GM12878 (cell line): Measurements from ENCODE around the gene C18orf63. TPM values are rescaled to one million over a fixed set of nuclear protein-coding genes. Genes with fewer than 3 reads are reported as not detected.

Experiments
- ATF3 ChIP-seq: IDR thresholded peaks from 2 replicates; pipeline ENCODE4 v1.6.1; 2011; ENCODE audit warnings: low read depth, mild to moderate bottlenecking, low read length, moderate library complexity, borderline replicate concordance; ENCODE audit errors: extremely low read depth
- BCLAF1 ChIP-seq: fragments of 450-650 bp; IDR thresholded peaks from 2 replicates; pipeline ENCODE4 v1.6.1; 2017; ENCODE audit warnings: antibody characterized with exemption, mild to moderate bottlenecking, moderate library complexity
- BHLHE40 ChIP-seq, 2 experiments: fragments of 450-650 bp in 1 of 2; IDR thresholded peaks; 2 replicates each; pipeline ENCODE4 v1.6.1; 2011 to 2017; ENCODE audit warnings: low read depth in 2 of 2, borderline replicate concordance in 1 of 2, improper control_type of control experiment in 1 of 2, low read length in 1 of 2, mild to moderate bottlenecking in 1 of 2
- CEBPZ ChIP-seq: fragments of 150-350 bp; IDR thresholded peaks from 2 replicates; pipeline ENCODE4 v1.6.1; 2016; ENCODE audit warnings: low read depth, low read length
- GATAD2B ChIP-seq: fragments of 450-650 bp; conservative IDR thresholded peaks from 2 replicates; pipeline ENCODE4 v1.6.1; 2017; ENCODE audit warnings: low read depth, mild to moderate bottlenecking, moderate library complexity
- HDAC2 ChIP-seq: fragments of 200-600 bp; sonication (generic); IDR thresholded peaks from 2 replicates; pipeline ENCODE4 v1.6.1; 2017
- IRF3 ChIP-seq: fragments of 450-650 bp; IDR thresholded peaks from 2 replicates; pipeline ENCODE4 v1.6.1; 2014; ENCODE audit warnings: mild to moderate bottlenecking
- IRF4 ChIP-seq: IDR thresholded peaks from 2 replicates; pipeline ENCODE4 v1.6.1; 2011; ENCODE audit warnings: low read depth, low read length
- JUNB ChIP-seq: IDR thresholded peaks from 2 replicates; pipeline ENCODE4 v1.6.1; 2016; ENCODE audit warnings: antibody characterized with exemption, mild to moderate bottlenecking
- KDM1A ChIP-seq: fragments of 200-600 bp; sonication (generic); IDR thresholded peaks from 2 replicates; pipeline ENCODE4 v1.6.1; 2016; ENCODE audit warnings: borderline replicate concordance
- NFXL1 ChIP-seq: fragments of 450-650 bp; IDR thresholded peaks from 2 replicates; pipeline ENCODE4 v1.6.1; 2017; ENCODE audit warnings: antibody characterized with exemption, mild to moderate bottlenecking, borderline replicate concordance
- NFYB ChIP-seq: IDR thresholded peaks from 2 replicates; pipeline ENCODE4 v1.6.1; 2011; ENCODE audit warnings: low read depth, mild to moderate bottlenecking, low read length, improper control_type of control experiment, moderate library complexity; ENCODE audit not compliant: insufficient read depth
- PKNOX1 ChIP-seq: fragments of 450-650 bp; IDR thresholded peaks from 2 replicates; pipeline ENCODE4 v1.6.1; 2016; ENCODE audit warnings: mild to moderate bottlenecking
- RCOR1 ChIP-seq: conservative IDR thresholded peaks from 2 replicates; pipeline ENCODE4 v1.6.1; 2012; ENCODE audit warnings: low read depth, low read length, improper control_type of control experiment
- SKIL ChIP-seq: fragments of 450-650 bp; IDR thresholded peaks from 2 replicates; pipeline ENCODE4 v1.6.1; 2017; ENCODE audit warnings: mild to moderate bottlenecking, low read depth, inconsistent platforms; ENCODE audit not compliant: poor library complexity, severe bottlenecking
- SREBF1 ChIP-seq: IDR thresholded peaks from 2 replicates; pipeline ENCODE4 v1.6.1; 2012; ENCODE audit warnings: mild to moderate bottlenecking, low read length
- TARDBP ChIP-seq: IDR thresholded peaks from 2 replicates; pipeline ENCODE4 v1.6.1; 2016; ENCODE audit warnings: borderline replicate concordance
- TCF7 ChIP-seq: IDR thresholded peaks from 2 replicates; pipeline ENCODE4 v1.6.1; 2014; ENCODE audit warnings: antibody characterized with exemption, borderline replicate concordance
- ZBED1 ChIP-seq: IDR thresholded peaks from 2 replicates; pipeline ENCODE4 v1.6.1; 2016; ENCODE audit warnings: borderline replicate concordance
- polyA plus RNA-seq, 11 experiments: library from polyadenylated mRNA; depleted of rRNA in 4 of 11; unstranded in 6 of 11; stranded (reverse) in 5 of 11; fragments of >200 nt; fragmentation: Nextera tagmentation in 4 of 11; fragmentation: Illumina TruSeq in 1 of 11; extraction: Ambion mirVana in 4 of 11; extraction: Trizol in 1 of 11; gene quantifications; 1 replicate in 1 of 11; 2 replicates in 10 of 11; pipeline versions ENCODE4 v1.2.1 to v1.2.3, GENCODE V29; 2011 to 2016; ENCODE audit warnings: inconsistent platforms in 2 of 11, missing spikeins in 2 of 11, low read depth in 1 of 11
- total RNA-seq, 4 experiments: library from RNA; depleted of rRNA in 3 of 4; stranded (reverse); fragments of >200 nt in 3 of 4; fragmentation: Illumina TruSeq in 1 of 4; extraction: Trizol in 1 of 4; gene quantifications; 2 replicates each; pipeline versions ENCODE4 v1.2.1 to v1.2.3, GENCODE V29; 2013 to 2021

The C18orf63 gene
- total and polyA plus RNA-seq, 10 of the 15 experiments (the other 5 are each of a cell fraction or from before 2014, with no cell fraction given): not detected

GRCh38 chr18:74291771-74292540 lies 23.7 kb upstream of the C18orf63 start, which contains the start of gene CYB5A (continued):
- TF ChIP-seq SKIL (no peak), NFYB (peak; percentile 84), BHLHE40 (IDR thresholded peaks at IDR 0.05; ENCODE audit: borderline replicate concordance in 1 of 2, low read depth in 2 of 2, low read length in 1 of 2) (peak in 1 of 2 experiments; percentile 82; a peak in 3 of 4 replicates), HDAC2 (no peak), CEBPZ (peak; percentile 94), KDM1A (no peak), GATAD2B (peak; percentile 28; the same call in 1 of the 2 replicates), ATF3 (no peak), BCLAF1 (no peak), ZBED1 (no peak), RCOR1 (no peak), TCF7 (no peak), IRF4 (no peak), SREBF1 (no peak), NFXL1 (no peak), IRF3 (peak; percentile 94), PKNOX1 (peak; percentile 100), JUNB (no peak), TARDBP (no peak)
